T-helper 17 cell (primary cell): ENCODE measurements around the gene FYN. TPM values are rescaled to one million over a fixed set of nuclear protein-coding genes. Genes with fewer than 3 reads are reported as not detected.
"Not testable (repeated sequence)": the region's sequence is repeated elsewhere in the genome, so short reads cannot be mapped to it uniquely, and the experiment has no call there.

Experiments
- ATAC-seq: fragments of 150-1000 bp; cut with Tn5 transposase; 2 replicates; pipeline ENCODE4 v1.10.0; 2021; ENCODE audit warnings: mild to moderate bottlenecking, moderate library complexity
- DNase-seq, 3 donors: peaks; one replicate each; pipeline versions ENCODE4 v3.0.0 to v3.0.0-alpha.2; 2020 to 2021
- H3K9me3 ChIP-seq: one replicate; pipeline ENCODE4 v1.7.0; 2013; ENCODE audit warnings: low read length, mild to moderate bottlenecking; ENCODE audit not compliant: control insufficient read depth, poor library complexity, severe bottlenecking
- H3K27ac Mint-ChIP-seq: one replicate; pipeline ENCODE4 v1.8.0; 2022; ENCODE audit warnings: mild to moderate bottlenecking, moderate library complexity, mixed read lengths
- H3K27me3 Mint-ChIP-seq: one replicate; pipeline ENCODE4 v1.8.0; 2022; ENCODE audit warnings: mixed read lengths
- H3K36me3 Mint-ChIP-seq: one replicate; pipeline ENCODE4 v1.8.0; 2022; ENCODE audit warnings: low read depth, mixed read lengths
- H3K4me1 Mint-ChIP-seq: one replicate; pipeline ENCODE4 v1.8.0; 2022; ENCODE audit warnings: mild to moderate bottlenecking, mixed read lengths
- H3K4me3 Mint-ChIP-seq: one replicate; pipeline ENCODE4 v1.8.0; 2022; ENCODE audit warnings: mild to moderate bottlenecking, moderate library complexity, mixed read lengths
- total RNA-seq, 4 donors: library from RNA in 2 of 4; stranded (reverse) in 2 of 4; gene quantifications; one replicate each; pipeline ENCODE4 v1.2.3 and lab custom pipeline; 2022 to 2026

Gene FYN
- total RNA-seq, 2 donors from 2014 or later: 455 to 472 TPM

DNA sequence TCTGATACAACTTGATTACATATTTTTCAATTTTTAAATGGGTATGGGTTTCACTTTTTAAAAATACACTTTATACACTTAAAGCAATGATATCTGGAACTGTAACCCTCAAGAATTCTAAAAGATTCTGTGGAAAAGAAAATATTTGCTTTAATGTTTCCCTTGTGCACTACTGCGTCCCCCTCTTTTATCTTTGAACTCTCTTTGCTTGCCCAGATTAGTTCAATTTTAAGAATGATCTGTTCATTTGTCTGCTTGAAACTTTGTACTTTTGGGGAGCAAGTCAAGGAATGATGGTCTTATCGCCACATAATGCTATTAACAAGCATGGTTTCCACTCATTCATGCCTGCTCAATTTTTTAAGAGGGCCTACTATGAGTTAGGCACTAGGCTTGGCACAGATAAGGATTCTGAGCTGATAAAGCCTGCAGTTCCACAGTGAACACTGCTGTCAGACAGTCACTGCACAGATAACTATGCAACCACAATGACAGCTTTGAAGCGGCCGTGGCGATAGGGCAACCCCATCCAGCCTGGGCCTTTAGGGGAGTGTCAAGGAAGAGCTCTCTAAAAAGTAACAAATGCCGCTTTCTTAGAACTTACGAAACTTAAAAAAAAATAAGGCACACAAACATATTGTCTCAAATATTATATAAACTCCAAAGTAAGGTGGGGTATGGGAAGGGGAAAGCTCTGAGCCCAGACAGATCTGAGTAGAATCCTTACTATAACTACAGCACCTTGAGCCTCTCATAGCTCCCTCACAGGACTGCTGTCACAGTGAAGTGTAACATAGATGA, 29.7 kb downstream of the FYN start:
- peak; percentile 90 for ATAC-seq
- H3K9me3 ChIP-seq: no peaks in the 10 kb centered on the region
- peaks cover 61% of the 10 kb centered on the region for H3K4me1 Mint-ChIP-seq
- H3K27ac Mint-ChIP-seq: no peak overlapping the region
- DNase-seq: peak; percentile 31 to 58 (median 56)
- no peak overlapping the region for H3K4me3 Mint-ChIP-seq
- H3K27me3 Mint-ChIP-seq: no peaks in the 10 kb centered on the region
- H3K36me3 Mint-ChIP-seq: peaks cover 2% of the 10 kb centered on the region

DNA sequence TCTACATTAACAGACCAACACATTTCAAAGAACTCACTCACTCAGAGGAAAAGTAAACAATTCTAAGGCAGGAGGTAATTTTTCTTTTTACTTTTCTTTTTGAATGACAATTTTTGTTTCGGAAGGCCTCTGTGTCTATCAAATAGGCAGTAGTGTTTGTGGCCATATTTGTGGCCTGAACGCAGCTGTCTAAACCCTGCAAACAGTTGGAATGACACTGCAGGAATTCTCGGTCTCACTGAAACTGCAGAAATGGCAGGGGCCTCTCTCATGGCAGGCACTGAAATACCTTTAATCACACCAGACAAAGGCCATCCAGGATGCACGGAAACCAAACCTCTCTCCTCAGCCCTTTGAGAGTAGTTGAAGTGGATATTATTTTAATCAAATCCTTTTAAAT, 30.4 kb downstream of the FYN start:
- DNase-seq: no peak
- ATAC-seq: no peak
- Mint-ChIP-seq H3K4me3 (no peak overlapping the region), H3K36me3 (peaks cover 2% of the 10 kb centered on the region), H3K4me1 (peaks cover 61% of the 10 kb centered on the region), H3K27me3 (no peaks in the 10 kb centered on the region), H3K27ac (no peak overlapping the region)
- no peaks in the 10 kb centered on the region for H3K9me3 ChIP-seq

DNA sequence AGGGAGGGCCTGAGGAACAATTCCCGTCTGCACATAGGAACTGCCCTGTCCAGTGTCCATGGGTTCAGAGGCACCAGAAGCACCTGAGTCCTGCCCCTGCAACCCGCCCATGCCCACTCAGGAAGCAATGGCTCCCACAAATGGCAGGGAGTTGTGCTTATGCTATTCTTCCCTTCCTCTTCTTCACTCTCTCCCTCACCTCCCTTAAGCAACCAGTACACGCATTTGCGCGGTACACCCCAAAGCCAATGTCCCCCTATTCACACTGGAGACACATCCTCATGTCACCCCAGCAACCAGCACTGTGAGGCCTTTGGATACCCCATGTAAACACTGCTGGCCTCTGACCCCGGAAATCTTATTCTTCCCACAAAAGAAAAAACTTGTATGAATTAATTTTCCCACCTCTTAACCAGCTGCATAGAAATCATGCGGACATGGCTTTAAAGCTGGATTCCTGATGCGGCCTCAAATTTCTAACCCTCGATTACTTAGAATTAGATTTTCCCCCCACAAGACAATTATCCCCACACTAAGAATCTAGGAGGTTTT, 30.9 kb downstream of the FYN start:
- no peaks in the 10 kb centered on the region for H3K9me3 ChIP-seq
- Mint-ChIP-seq H3K36me3 (peaks cover 6% of the 10 kb centered on the region), H3K27ac (no peak overlapping the region), H3K4me3 (no peak overlapping the region), H3K4me1 (peaks cover 61% of the 10 kb centered on the region), H3K27me3 (no peaks in the 10 kb centered on the region)
- no peak for ATAC-seq
- DNase-seq: no peak

DNA sequence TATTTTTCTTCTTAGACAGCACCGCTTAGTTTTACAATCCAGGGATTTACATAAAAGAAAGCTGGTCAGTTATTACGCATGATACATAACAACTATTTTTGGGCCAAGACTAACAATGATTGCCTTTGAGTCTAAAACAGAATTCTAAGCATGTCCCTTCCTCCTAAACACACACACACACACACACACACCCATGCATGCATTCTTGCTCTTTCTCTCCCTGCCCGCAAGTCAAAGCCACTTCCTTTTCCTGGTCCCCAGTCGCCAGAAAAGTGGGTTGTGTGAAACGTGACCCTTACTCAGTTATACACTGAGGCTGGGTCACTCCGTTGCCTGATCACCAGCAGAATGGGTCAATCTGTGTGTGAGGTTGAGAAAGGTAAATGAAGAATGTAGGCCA, 31.4 kb downstream of the FYN start:
- H3K9me3 ChIP-seq: no peaks in the 10 kb centered on the region
- peaks cover 6% of the 10 kb centered on the region for H3K36me3 Mint-ChIP-seq
- H3K27me3 Mint-ChIP-seq: no peaks in the 10 kb centered on the region
- DNase-seq (no peak), ATAC-seq (no peak)
- no peak overlapping the region for H3K27ac Mint-ChIP-seq
- peaks cover 57% of the 10 kb centered on the region for H3K4me1 Mint-ChIP-seq
- H3K4me3 Mint-ChIP-seq: no peak overlapping the region

DNA sequence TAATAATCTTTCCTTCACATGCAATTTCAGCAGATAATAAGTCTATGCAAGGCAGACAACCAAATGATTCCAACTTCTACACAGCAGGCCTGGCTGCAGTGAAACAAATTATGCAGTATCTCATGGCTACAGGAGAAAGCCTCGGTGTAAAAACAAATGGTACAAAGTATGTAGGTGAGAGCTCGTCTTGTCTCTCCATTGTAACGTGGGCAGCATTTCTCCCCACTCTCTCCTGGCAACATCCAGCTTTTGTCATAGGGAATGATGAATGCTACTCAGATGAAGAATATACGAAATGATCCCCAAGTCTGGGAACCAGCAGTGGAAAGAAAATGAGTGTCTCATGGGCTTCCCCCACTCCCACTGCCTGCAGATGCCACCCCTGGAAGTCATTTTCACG, 32.4 kb downstream of the FYN start:
- no peak for DNase-seq
- H3K27ac Mint-ChIP-seq: no peak overlapping the region
- peaks cover 4% of the 10 kb centered on the region for H3K36me3 Mint-ChIP-seq
- H3K27me3 Mint-ChIP-seq: no peaks in the 10 kb centered on the region
- H3K4me1 Mint-ChIP-seq: peaks cover 54% of the 10 kb centered on the region
- no peak for ATAC-seq
- no peak overlapping the region for H3K4me3 Mint-ChIP-seq
- no peaks in the 10 kb centered on the region for H3K9me3 ChIP-seq

DNA sequence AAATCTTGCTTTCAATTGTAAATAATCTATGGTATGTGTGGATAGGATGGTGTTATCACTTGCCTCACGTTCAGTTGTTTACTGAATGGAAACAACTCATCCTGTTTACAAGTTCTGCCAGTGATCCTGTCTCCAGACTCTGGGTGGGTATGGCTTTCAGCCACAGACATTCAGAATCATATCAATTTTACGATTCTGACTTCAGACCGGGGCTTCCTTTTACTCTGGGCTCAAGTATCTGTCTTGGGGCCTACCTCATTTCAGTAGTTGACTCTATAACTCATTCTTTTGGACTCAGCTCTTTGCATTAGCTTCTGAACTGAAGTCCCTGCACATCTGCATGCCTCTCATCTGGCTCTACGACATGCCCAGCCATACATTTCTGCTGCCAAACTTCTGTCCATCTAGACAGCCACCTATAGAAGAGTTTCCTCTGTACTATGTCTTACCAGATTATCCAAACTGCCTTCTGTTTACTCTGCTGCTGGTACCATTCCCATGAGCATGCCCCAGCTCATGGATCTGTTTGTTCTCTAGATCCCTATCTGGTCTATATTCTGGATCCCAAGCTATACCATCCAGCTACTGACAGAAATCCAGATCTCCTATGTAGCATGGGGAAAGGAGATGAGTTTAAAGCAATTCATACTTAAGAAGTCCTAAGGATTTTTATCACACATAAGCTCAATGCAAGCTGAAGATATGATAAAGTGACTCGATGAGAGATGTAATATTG, 34.3 kb downstream of the FYN start:
- peak overlapping the region; percentile 89 for H3K4me3 Mint-ChIP-seq
- peaks cover 6% of the 10 kb centered on the region for H3K36me3 Mint-ChIP-seq
- no peaks in the 10 kb centered on the region for H3K27me3 Mint-ChIP-seq
- no peak for DNase-seq
- ATAC-seq: no peak
- no peaks in the 10 kb centered on the region for H3K9me3 ChIP-seq
- no peak overlapping the region for H3K27ac Mint-ChIP-seq
- peaks cover 52% of the 10 kb centered on the region for H3K4me1 Mint-ChIP-seq

DNA sequence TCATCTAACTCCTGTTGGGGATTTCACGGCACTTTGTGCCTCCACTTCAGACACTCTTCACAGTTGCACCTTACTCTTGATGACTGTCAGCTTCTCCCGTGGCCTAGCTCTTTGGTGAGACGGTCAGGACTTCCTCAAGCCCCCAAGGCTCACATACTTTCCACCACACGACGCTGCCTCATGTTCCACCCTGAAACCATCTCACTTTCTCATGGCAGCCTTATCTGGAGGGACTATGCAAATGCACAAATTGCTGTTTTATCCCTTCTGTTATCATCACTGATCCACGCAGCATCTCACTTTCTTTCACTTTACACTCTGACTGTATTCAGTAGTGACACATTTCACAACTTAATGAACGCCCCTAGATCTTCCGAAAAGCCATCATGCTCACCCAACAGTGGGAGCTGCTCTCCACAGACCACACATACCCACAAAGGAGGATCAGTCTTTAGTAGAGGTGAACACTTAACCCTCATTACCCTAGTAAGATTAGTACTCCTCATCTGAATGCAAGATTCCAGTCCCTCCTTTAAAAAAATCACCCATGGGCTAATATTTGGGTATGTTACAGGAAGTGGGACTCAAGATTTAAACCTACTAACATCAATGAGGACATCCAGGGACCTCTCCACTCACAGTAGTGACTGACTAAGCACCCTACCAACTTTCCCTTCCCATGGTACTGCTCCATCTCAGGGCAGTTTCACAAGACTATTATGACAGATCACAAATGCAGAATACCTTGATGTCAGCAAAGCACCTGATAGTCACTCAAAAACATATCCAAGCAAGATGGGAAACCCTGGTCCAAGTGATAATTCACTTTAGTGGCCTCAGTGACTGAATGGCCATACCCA, 35.4 kb downstream of the FYN start:
- Mint-ChIP-seq H3K4me1 (peaks cover 62% of the 10 kb centered on the region), H3K36me3 (peaks cover 6% of the 10 kb centered on the region), H3K27ac (no peak overlapping the region), H3K4me3 (peak overlapping the region; percentile 89), H3K27me3 (no peaks in the 10 kb centered on the region)
- peak; percentile 58 for ATAC-seq
- no peaks in the 10 kb centered on the region for H3K9me3 ChIP-seq
- no peak for DNase-seq

DNA sequence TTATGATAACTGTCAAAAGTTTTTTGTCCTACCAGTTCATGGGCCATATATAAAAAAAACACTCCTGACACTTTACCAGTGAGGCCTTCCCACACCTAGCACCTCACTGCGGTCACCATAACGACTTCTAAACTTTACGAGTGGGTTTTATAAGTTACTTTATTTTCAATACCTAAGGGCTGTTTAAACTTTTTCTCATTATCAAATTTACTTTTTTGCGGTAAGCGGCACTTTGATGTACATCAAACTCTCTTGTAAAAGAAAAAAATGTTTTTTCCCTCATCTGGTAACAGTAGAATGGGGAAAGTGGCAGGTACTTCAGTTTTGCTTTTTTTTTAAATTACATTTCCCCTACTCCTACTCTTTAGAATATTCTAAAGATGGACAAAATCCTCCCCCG, 36.2 kb downstream of the FYN start:
- Mint-ChIP-seq H3K27ac (no peak overlapping the region), H3K36me3 (peaks cover 6% of the 10 kb centered on the region), H3K4me1 (peaks cover 64% of the 10 kb centered on the region), H3K27me3 (no peaks in the 10 kb centered on the region), H3K4me3 (peak overlapping the region; percentile 89)
- no peak for DNase-seq
- peak; percentile 63 for ATAC-seq
- H3K9me3 ChIP-seq: no peaks in the 10 kb centered on the region

DNA sequence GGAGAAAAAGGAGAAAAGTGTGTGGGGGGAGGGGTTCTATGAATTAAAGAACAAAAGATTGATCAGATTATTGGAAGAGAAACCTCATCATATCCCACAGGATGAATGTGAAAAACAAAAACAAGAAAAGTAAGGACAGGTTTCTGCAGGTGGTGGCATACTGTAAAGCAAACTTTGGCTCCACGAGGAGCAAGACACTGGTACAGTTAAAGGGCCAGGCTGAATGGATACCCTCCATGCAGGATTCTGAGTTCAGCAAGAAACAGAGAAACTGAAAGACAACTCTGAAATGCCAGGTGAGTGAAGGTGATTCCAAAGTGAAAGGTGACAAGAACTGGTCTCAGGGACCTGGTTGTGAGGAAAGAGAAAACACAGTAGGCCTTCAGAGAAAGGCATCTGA, 37.4 kb downstream of the FYN start:
- no peaks in the 10 kb centered on the region for H3K27me3 Mint-ChIP-seq
- peaks cover 67% of the 10 kb centered on the region for H3K4me1 Mint-ChIP-seq
- H3K4me3 Mint-ChIP-seq: peak overlapping the region; percentile 82
- no peaks in the 10 kb centered on the region for H3K9me3 ChIP-seq
- H3K36me3 Mint-ChIP-seq: peaks cover 7% of the 10 kb centered on the region
- no peak for DNase-seq
- no peak overlapping the region for H3K27ac Mint-ChIP-seq
- ATAC-seq: no peak

DNA sequence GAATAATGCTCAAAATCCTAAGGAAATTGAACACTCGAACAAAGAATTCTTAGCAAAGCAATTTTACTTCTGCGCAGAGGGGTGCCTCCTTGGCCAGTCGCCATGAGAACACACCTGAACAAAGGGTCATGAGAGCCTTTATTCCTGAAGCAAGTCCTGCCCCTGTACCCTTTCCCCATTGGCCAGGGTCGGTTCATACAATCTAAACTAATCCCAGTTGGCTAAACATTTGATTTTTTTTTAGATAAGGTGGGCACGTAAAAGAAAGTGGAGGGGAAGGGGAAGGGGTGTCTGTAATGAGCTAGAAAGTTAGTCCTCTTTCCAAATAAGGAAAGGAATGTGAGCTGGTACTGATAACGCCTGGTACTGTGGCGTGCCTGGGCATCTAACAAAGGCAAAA, 37.9 kb downstream of the FYN start:
- H3K36me3 Mint-ChIP-seq: peaks cover 11% of the 10 kb centered on the region
- H3K4me1 Mint-ChIP-seq: peaks cover 71% of the 10 kb centered on the region
- not testable (repeated sequence) for H3K27ac Mint-ChIP-seq, H3K9me3 ChIP-seq, H3K27me3 Mint-ChIP-seq, ATAC-seq, DNase-seq
- peak overlapping the region; percentile 82 for H3K4me3 Mint-ChIP-seq

DNA sequence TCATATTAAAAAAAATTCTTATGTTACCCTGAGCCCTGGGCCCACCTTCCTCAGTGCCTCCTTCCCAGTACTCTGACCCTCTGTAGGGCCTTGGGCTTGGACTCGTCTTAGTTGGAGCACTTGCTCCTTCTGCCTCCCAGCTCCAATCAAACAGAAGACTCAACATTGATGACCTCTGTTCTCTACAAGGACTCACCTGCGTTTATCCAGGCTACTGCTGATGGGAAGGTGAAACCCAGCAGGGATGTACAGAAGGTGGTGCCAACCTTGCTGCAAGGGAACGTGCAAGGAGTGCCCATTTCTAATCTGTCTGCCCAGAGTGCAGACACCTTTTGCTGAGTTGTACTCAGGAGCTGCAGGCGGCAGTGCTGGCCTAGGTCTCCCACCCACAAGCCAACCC, 38.9 kb downstream of the FYN start:
- H3K4me1 Mint-ChIP-seq: peaks cover 69% of the 10 kb centered on the region
- DNase-seq (no peak), ATAC-seq (no peak)
- H3K36me3 Mint-ChIP-seq: peaks cover 16% of the 10 kb centered on the region
- no peak overlapping the region for H3K27ac Mint-ChIP-seq
- H3K9me3 ChIP-seq: no peaks in the 10 kb centered on the region
- peak overlapping the region; percentile 36 for H3K4me3 Mint-ChIP-seq
- no peaks in the 10 kb centered on the region for H3K27me3 Mint-ChIP-seq

DNA sequence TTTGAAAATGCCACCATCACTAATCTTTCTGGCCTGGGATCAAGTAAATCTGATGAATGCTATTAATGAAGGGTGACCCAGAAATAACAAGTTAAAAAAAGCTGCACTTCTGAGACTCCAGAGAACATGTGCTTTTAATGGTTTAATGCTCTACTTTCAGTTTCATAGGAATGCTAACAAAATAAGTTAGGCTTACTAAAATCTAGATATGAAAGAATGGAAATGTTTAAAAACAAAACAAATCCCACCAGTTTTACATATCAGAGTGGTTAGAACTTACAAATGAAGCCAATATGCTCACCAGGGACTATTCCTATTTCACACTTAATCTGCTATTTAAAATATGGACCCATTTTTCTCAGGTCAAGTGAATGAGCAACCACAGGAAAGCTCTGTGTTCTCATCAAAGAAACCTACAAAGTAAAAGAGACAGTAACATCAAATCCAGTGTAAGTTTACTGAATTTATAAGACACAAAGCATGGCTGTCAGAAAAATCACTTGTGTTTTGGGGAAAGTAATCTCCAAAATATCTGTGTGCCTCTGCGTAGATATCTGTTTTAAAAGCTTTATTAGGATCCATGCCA, 40.3 kb downstream of the FYN start:
- peak overlapping the region; percentile 84 for H3K27ac Mint-ChIP-seq
- DNase-seq: no peak
- H3K9me3 ChIP-seq: no peaks in the 10 kb centered on the region
- H3K4me3 Mint-ChIP-seq: peak overlapping the region; percentile 83
- no peak for ATAC-seq
- H3K36me3 Mint-ChIP-seq: peaks cover 16% of the 10 kb centered on the region
- H3K27me3 Mint-ChIP-seq: no peaks in the 10 kb centered on the region
- peaks cover 61% of the 10 kb centered on the region for H3K4me1 Mint-ChIP-seq
